Upper lobe of left lung (tissue), 6 donors: ENCODE measurements around the gene RHBG. TPM values are rescaled to one million over a fixed set of nuclear protein-coding genes. Genes with fewer than 3 reads are reported as not detected.

Experiments used
- ATAC-seq, 2 donors: fragments of 200-7000 bp; cut with Tn5 transposase; one replicate each; pipeline ENCODE4 v1.9.1; 2022; ENCODE audit warnings: mild to moderate bottlenecking in 2 of 2, moderate library complexity in 2 of 2; ENCODE audit not compliant: low FRiP score in 2 of 2
- DNase-seq, 2 donors: peaks; one replicate each; pipeline ENCODE4 v3.0.0-alpha.2; 2019 to 2020
- H3K27ac ChIP-seq, 4 donors: fragments of 200-600 bp; sonication (generic); one replicate each; pipeline ENCODE4 v1.5.1; 2016 to 2019
- H3K27me3 ChIP-seq, 4 donors: fragments of 200-600 bp; sonication (generic); one replicate each; pipeline ENCODE4 v1.5.1; 2017 to 2019
- H3K36me3 ChIP-seq, 4 donors: fragments of 200-600 bp; sonication (generic); one replicate each; pipeline ENCODE4 v1.5.1; 2016 to 2019
- H3K4me1 ChIP-seq, 4 donors: fragments of 200-600 bp; sonication (generic); one replicate each; pipeline ENCODE4 v1.5.1; 2018 to 2019
- H3K4me3 ChIP-seq, 4 donors: fragments of 200-600 bp; sonication (generic); one replicate each; pipeline ENCODE4 v1.5.1; 2017 to 2019; ENCODE audit warnings: mild to moderate bottlenecking in 2 of 4, moderate library complexity in 1 of 4
- H3K9me3 ChIP-seq, 4 donors: fragments of 200-600 bp; sonication (generic); one replicate each; pipeline ENCODE4 v1.5.1; 2018 to 2019
- CTCF ChIP-seq, 6 experiments: fragments of 450-650 bp in 4 of 6; fragments of 200-600 bp in 2 of 6; sonication (generic) in 2 of 6; IDR thresholded peaks; one replicate each; pipeline ENCODE4 v1.5.1; 2016 to 2019; ENCODE audit warnings: antibody characterized with exemption in 6 of 6
- EP300 ChIP-seq, 4 donors: sonication (generic); formaldehyde crosslinking; IDR thresholded peaks; one replicate each; pipeline ENCODE4 v1.5.1; 2017; ENCODE audit warnings: antibody characterized with exemption in 4 of 4, control low read depth in 2 of 4
- POLR2A ChIP-seq, 4 donors: fragments of 450-650 bp; IDR thresholded peaks; one replicate each; pipeline ENCODE4 v1.5.1; 2016 to 2017; ENCODE audit warnings: antibody characterized with exemption in 4 of 4, mild to moderate bottlenecking in 2 of 4
- POLR2AphosphoS5 ChIP-seq, 2 donors: sonication (generic); formaldehyde crosslinking; IDR thresholded peaks; one replicate each; pipeline ENCODE4 v1.5.1; 2017; ENCODE audit warnings: antibody characterized with exemption in 2 of 2
- WGBS, 2 donors: methylation state at CpG; one replicate each; pipeline ENCODE4 v1.1.5; 2017 to 2018; 5-methylcytosine and 5-hydroxymethylcytosine counted together
- total RNA-seq, 6 donors: library from RNA; depleted of rRNA in 4 of 6; stranded (reverse); fragments of >200 nt in 4 of 6; gene quantifications; one replicate each; pipeline versions ENCODE4 v1.1.0 to v1.2.1, GENCODE V29; 2016 to 2021
- donor health status: DM: no; HTN: no; CAD: no; lungs with moderate emphysema.
- donor health status: DM: no; HTN: yes; CAD: no; lungs with severe emphysema.

RHBG gene
- total RNA-seq, 6 donors from 2014 or later, result 0.24 TPM; not detected in 5

DNA sequence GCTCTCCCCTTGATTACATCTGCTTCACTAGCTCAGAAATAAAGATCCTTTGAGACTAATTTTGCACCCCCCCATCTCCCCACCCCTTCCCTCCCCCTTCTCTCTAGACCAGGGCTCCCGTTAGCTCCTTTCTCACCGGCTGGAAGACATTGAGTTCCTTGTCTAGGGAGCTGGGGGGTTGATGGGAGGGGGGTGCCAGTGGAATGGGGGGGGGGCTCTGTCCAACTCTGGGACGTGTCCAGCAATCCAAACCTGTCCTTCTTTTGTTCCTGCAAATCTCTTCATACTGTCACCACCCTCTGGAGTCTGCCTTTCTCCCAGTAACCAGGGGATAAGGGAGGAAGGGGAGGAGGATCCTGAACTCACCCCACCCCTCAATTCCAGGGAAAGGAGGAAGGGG lies 61.9 kb downstream of the RHBG start:
- H3K36me3 ChIP-seq, result no peaks in the 10 kb centered on the region
- H3K27me3 ChIP-seq, result peaks cover 2 to 62% (median 24%) of the 10 kb centered on the region in 4 donors
- no peak overlapping the region for H3K4me3 ChIP-seq
- ATAC-seq, result no peak
- no peaks in the 10 kb centered on the region for H3K9me3 ChIP-seq
- TF ChIP-seq POLR2AphosphoS5 (IDR thresholded peaks at IDR 0.05), result no peak
- TF ChIP-seq CTCF (IDR thresholded peaks at IDR 0.05), result no peak
- no peak for TF ChIP-seq EP300 (IDR thresholded peaks at IDR 0.05)
- TF ChIP-seq POLR2A (IDR thresholded peaks at IDR 0.05), result no peak
- H3K4me1 ChIP-seq, result peaks cover 7% of the 10 kb centered on the region in 4 donors
- no peak for DNase-seq
- no peak overlapping the region for H3K27ac ChIP-seq
- 15 to 20% methylated on average over 3 of the region's 3 CpGs for WGBS, 2 donors

- Histone ChIP-seq H3K4me3 (no peak overlapping the region), H3K36me3 (no peaks in the 10 kb centered on the region), H3K4me1 (peaks cover 11 to 12% (median 12%) of the 10 kb centered on the region in 4 donors), H3K27ac (no peak overlapping the region), H3K9me3 (no peaks in the 10 kb centered on the region), H3K27me3 (peaks cover 5 to 67% (median 26%) of the 10 kb centered on the region in 4 donors)
- 40 to 46% methylated on average over 4 of the region's 4 CpGs for WGBS, 2 donors
- TF ChIP-seq POLR2AphosphoS5 (IDR thresholded peaks at IDR 0.05) (no peak), EP300 (IDR thresholded peaks at IDR 0.05) (no peak), CTCF (IDR thresholded peaks at IDR 0.05) (no peak), POLR2A (IDR thresholded peaks at IDR 0.05) (no peak)
- DNase-seq, result no peak
- ATAC-seq, result no peak
Measured at GRCh38 chr1:156431366-156431765, 62.4 kb downstream of the RHBG start.

DNA sequence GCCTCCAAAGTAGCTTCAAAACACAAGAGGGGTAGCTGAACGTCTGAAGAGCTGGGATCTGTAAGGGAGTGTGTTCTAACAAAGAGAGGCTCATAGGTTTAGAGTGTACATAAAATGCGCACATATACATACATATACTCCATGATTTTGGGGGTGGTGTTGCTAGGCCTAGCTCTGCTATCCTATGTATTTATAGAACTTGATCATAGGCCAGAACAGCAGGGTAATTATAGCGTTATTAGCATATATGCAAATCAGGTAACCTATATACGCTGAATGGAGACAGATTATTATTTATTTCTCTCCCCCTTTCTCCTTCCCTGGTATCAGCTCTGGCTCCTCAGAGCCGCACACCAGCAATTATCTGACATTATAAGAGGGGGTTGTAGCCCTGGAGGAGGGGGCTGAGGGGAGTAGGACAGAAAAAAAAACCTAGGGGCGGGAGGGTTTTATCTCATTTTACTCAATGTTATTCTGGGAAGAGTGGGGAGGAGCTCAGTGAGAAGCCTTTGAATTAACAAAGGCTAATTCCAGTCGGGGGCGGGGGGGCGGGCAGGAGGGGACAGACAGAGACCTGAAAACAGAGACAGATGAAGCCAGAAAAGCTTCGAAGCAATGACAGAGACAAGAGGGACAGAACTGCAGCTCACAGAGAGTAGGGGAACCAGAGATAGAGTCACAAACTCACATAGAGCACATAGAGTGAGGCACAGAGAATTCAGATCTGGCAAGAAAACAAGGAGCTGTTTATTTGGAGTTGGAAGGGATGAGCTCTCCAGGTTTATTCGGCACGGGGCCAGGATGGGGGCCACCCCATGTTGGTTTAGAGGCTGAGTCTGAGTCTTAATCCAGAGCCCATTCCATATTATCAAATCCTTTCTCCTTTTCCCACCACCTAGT lies 63.0 kb downstream of the RHBG start:
- peaks cover 16 to 19% (median 17%) of the 10 kb centered on the region in 4 donors for H3K4me1 ChIP-seq
- peaks cover 6 to 73% (median 30%) of the 10 kb centered on the region in 4 donors for H3K27me3 ChIP-seq
- ATAC-seq, result no peak

GRCh38 chr1:156432669-156433018 lies 63.6 kb downstream of the RHBG start:
- H3K36me3 ChIP-seq, result no peaks in the 10 kb centered on the region

More for the DNA sequence above, 63.0 kb downstream of the RHBG start:
- TF ChIP-seq POLR2A (IDR thresholded peaks at IDR 0.05) (no peak), POLR2AphosphoS5 (IDR thresholded peaks at IDR 0.05) (no peak), CTCF (IDR thresholded peaks at IDR 0.05) (no peak), EP300 (IDR thresholded peaks at IDR 0.05) (no peak)
- H3K4me3 ChIP-seq, result no peak overlapping the region
- no peak for DNase-seq
- H3K36me3 ChIP-seq, result no peaks in the 10 kb centered on the region
- no peak overlapping the region for H3K27ac ChIP-seq
- 19 to 21% methylated on average over 12 of the region's 12 CpGs for WGBS, 2 donors
- H3K9me3 ChIP-seq, result no peaks in the 10 kb centered on the region

More at GRCh38 chr1:156432669-156433018, 63.6 kb downstream of the RHBG start:
- ATAC-seq, result no peak
- H3K4me3 ChIP-seq, result no peak overlapping the region
- H3K4me1 ChIP-seq, result peaks cover 16 to 21% (median 18%) of the 10 kb centered on the region in 4 donors
- H3K27ac ChIP-seq, result no peak overlapping the region
- TF ChIP-seq POLR2A (IDR thresholded peaks at IDR 0.05) (no peak), CTCF (IDR thresholded peaks at IDR 0.05) (no peak), POLR2AphosphoS5 (IDR thresholded peaks at IDR 0.05) (no peak), EP300 (IDR thresholded peaks at IDR 0.05) (no peak)
- WGBS, 2 donors, result 5 to 6% methylated on average over 11 of the region's 11 CpGs
- H3K9me3 ChIP-seq, result no peaks in the 10 kb centered on the region
- DNase-seq, result no peak
- H3K27me3 ChIP-seq, result peaks cover 6 to 79% (median 33%) of the 10 kb centered on the region in 4 donors
